Measurements from ENCODE around the gene LRG1. TPM values are rescaled to one million over a fixed set of nuclear protein-coding genes. Genes with fewer than 3 reads are reported as not detected.

The LRG1 gene
- total RNA-seq, 2 donors from 2014 or later, result 2.5 to 3.6 TPM

GRCh38 chr19:4557971-4558941 is 18.4 kb upstream of the LRG1 start:
- intact Hi-C loops (cut with DNase I), result no loop called here
- 29% methylated on average over 41 of the region's 44 CpGs for WGBS
- Histone ChIP-seq H3K4me1 (replicated peaks) (no peaks in the 10 kb centered on the region), H3K27ac (no peak overlapping the region), H3K4me3 (peak overlapping the region in 1 of 2 donors; percentile 3), H3K9me3 (no peaks in the 10 kb centered on the region), H3K36me3 (no peaks in the 10 kb centered on the region), H3K27me3 (replicated peaks; ENCODE audit: insufficient read depth) (no peaks in the 10 kb centered on the region)
- TF ChIP-seq CTCF (IDR thresholded peaks at IDR 0.05) (peak; percentile 81 to 97 (median 88)), POLR2A (IDR thresholded peaks at IDR 0.05) (no peak), POLR2AphosphoS5 (IDR thresholded peaks at IDR 0.05) (no peak)
- DNase-seq (ENCODE audit: low spot score), result no peak

GRCh38 chr19:4557144-4557970 is 17.5 kb upstream of the LRG1 start:
- WGBS, result 78% methylated on average over 33 of the region's 33 CpGs
- no peaks in the 10 kb centered on the region for H3K36me3 ChIP-seq
- H3K4me1 ChIP-seq (replicated peaks), result no peaks in the 10 kb centered on the region
- H3K27me3 ChIP-seq (replicated peaks; ENCODE audit: insufficient read depth), result no peaks in the 10 kb centered on the region
- no peaks in the 10 kb centered on the region for H3K9me3 ChIP-seq
- no peak for DNase-seq (ENCODE audit: low spot score)
- intact Hi-C loops (cut with DNase I), result no loop called here
- no peak overlapping the region for H3K4me3 ChIP-seq
- no peak for TF ChIP-seq CTCF (IDR thresholded peaks at IDR 0.05)
- TF ChIP-seq POLR2A (IDR thresholded peaks at IDR 0.05), result no peak
- TF ChIP-seq POLR2AphosphoS5 (IDR thresholded peaks at IDR 0.05), result no peak
- H3K27ac ChIP-seq, result no peak overlapping the region

- WGBS, result 87% methylated on average over 21 of the region's 25 CpGs
- no peak overlapping the region for H3K4me3 ChIP-seq
- intact Hi-C loops (cut with DNase I), result no loop called here
These were observed 16.8 kb upstream of the LRG1 start for GRCh38 chr19:4556597-4557127.

More at GRCh38 chr19:4556597-4557127, 16.8 kb upstream of the LRG1 start:
- Histone ChIP-seq H3K4me1 (replicated peaks) (no peaks in the 10 kb centered on the region), H3K27ac (no peak overlapping the region), H3K27me3 (replicated peaks; ENCODE audit: insufficient read depth) (no peaks in the 10 kb centered on the region), H3K9me3 (no peaks in the 10 kb centered on the region), H3K36me3 (no peaks in the 10 kb centered on the region)
- TF ChIP-seq POLR2AphosphoS5 (IDR thresholded peaks at IDR 0.05) (no peak), CTCF (IDR thresholded peaks at IDR 0.05) (no peak)
- DNase-seq (ENCODE audit: low spot score), result no peak
